ENCODE results near the gene SCFD2.

GRCh38 chr4:52943677-52944076 lies 422.2 kb downstream of the SCFD2 start:
- TF ChIP-seq EP300 (IDR thresholded peaks at IDR 0.05; ENCODE audit: low read depth) (no peak), CTCF (IDR thresholded peaks at IDR 0.05) (no peak)
